GM12878 (cell line): ENCODE data around the gene UAP1L1. TPM values are rescaled to one million over a fixed set of nuclear protein-coding genes. Genes with fewer than 3 reads are reported as not detected.

ENCODE experiments used
- BACH1 ChIP-seq: fragments of 450-650 bp; IDR thresholded peaks from 2 replicates; pipeline ENCODE4 v1.6.1; 2017; ENCODE audit warnings: mild to moderate bottlenecking, borderline replicate concordance
- BRCA1 ChIP-seq: IDR thresholded peaks from 2 replicates; pipeline ENCODE4 v1.6.1; 2011; ENCODE audit warnings: low read depth, low read length, improper control_type of control experiment
- CEBPZ ChIP-seq: fragments of 150-350 bp; IDR thresholded peaks from 2 replicates; pipeline ENCODE4 v1.6.1; 2016; ENCODE audit warnings: low read depth, low read length
- CHD1 ChIP-seq: IDR thresholded peaks from 2 replicates; pipeline ENCODE4 v1.6.1; 2012; ENCODE audit warnings: low read depth, low read length, improper control_type of control experiment
- CHD2 ChIP-seq: IDR thresholded peaks from 2 replicates; pipeline ENCODE4 v1.6.1; 2011; ENCODE audit warnings: low read depth, low read length, improper control_type of control experiment, borderline replicate concordance
- E2F4 ChIP-seq: IDR thresholded peaks from 2 replicates; pipeline ENCODE4 v1.6.1; 2012; ENCODE audit warnings: low read depth, low read length, improper control_type of control experiment
- E2F8 ChIP-seq: fragments of 450-650 bp; IDR thresholded peaks from 2 replicates; pipeline ENCODE4 v1.6.1; 2018; ENCODE audit warnings: mild to moderate bottlenecking, low read depth, moderate library complexity; ENCODE audit not compliant: partially characterized antibody
- E4F1 ChIP-seq: fragments of 450-650 bp; IDR thresholded peaks from 2 replicates; pipeline ENCODE4 v1.6.1; 2018; ENCODE audit warnings: borderline replicate concordance, mild to moderate bottlenecking; ENCODE audit not compliant: partially characterized antibody
- ESRRA ChIP-seq: IDR thresholded peaks from 2 replicates; pipeline ENCODE4 v1.6.1; 2012; ENCODE audit warnings: mild to moderate bottlenecking, low read length, improper control_type of control experiment
- HDGF ChIP-seq: fragments of 450-650 bp; IDR thresholded peaks from 2 replicates; pipeline ENCODE4 v1.6.1; 2016; ENCODE audit warnings: antibody characterized with exemption
- IKZF2 ChIP-seq, 2 experiments: fragments of 450-650 bp; IDR thresholded peaks; 2 replicates each; pipeline ENCODE4 v1.6.1; 2017; ENCODE audit warnings: mild to moderate bottlenecking in 2 of 2, moderate library complexity in 2 of 2
- JUND ChIP-seq: IDR thresholded peaks from 2 replicates; pipeline ENCODE4 v1.6.1; 2012; ENCODE audit warnings: low read depth, mild to moderate bottlenecking, low read length, improper control_type of control experiment, moderate library complexity
- MEF2A ChIP-seq: IDR thresholded peaks from 2 replicates; pipeline ENCODE4 v1.6.1; 2011; ENCODE audit warnings: low read depth, mild to moderate bottlenecking, low read length, moderate library complexity; ENCODE audit not compliant: insufficient read depth
- MTA2 ChIP-seq: fragments of 450-650 bp; IDR thresholded peaks from 2 replicates; pipeline ENCODE4 v1.6.1; 2016; ENCODE audit warnings: low read depth, mild to moderate bottlenecking, moderate library complexity
- POLR2A ChIP-seq: IDR thresholded peaks from 2 replicates; pipeline ENCODE4 v1.6.1; 2011; ENCODE audit warnings: low read depth, mild to moderate bottlenecking, low read length
- RAD51 ChIP-seq: fragments of 450-650 bp; IDR thresholded peaks from 2 replicates; pipeline ENCODE4 v1.6.1; 2016; ENCODE audit warnings: moderate library complexity, mild to moderate bottlenecking, inconsistent platforms
- RBBP5 ChIP-seq: fragments of 200-600 bp; sonication (generic); conservative IDR thresholded peaks from 2 replicates; pipeline ENCODE4 v1.6.1; 2016
- RELA ChIP-seq: fragments of 450-650 bp; IDR thresholded peaks from 2 replicates; pipeline ENCODE4 v1.8.0; 2014; ENCODE audit warnings: borderline replicate concordance; ENCODE audit not compliant: partially characterized antibody
- SPI1 ChIP-seq: IDR thresholded peaks from 2 replicates; pipeline ENCODE4 v1.6.1; 2011; ENCODE audit warnings: low read depth, mild to moderate bottlenecking, low read length, moderate library complexity, borderline replicate concordance; ENCODE audit not compliant: insufficient read depth
- STAT3 ChIP-seq: IDR thresholded peaks from 2 replicates; pipeline ENCODE4 v1.6.1; 2011; ENCODE audit warnings: low read depth, low read length, improper control_type of control experiment
- TBL1XR1 ChIP-seq: IDR thresholded peaks from 2 replicates; pipeline ENCODE4 v1.6.1; 2012; ENCODE audit warnings: low read depth, low read length, improper control_type of control experiment
- YY1 ChIP-seq: IDR thresholded peaks from 2 replicates; pipeline ENCODE4 v1.6.1; 2011; ENCODE audit warnings: low read depth, mild to moderate bottlenecking, low read length
- ZNF622 ChIP-seq: fragments of 450-650 bp; IDR thresholded peaks from 2 replicates; pipeline ENCODE4 v1.6.1; 2017; ENCODE audit warnings: mild to moderate bottlenecking, inconsistent platforms
- polyA plus RNA-seq, 11 experiments: library from polyadenylated mRNA; depleted of rRNA in 4 of 11; unstranded in 6 of 11; stranded (reverse) in 5 of 11; fragments of >200 nt; fragmentation: Nextera tagmentation in 4 of 11; fragmentation: Illumina TruSeq in 1 of 11; extraction: Ambion mirVana in 4 of 11; extraction: Trizol in 1 of 11; gene quantifications; 1 replicate in 1 of 11; 2 replicates in 10 of 11; pipeline versions ENCODE4 v1.2.1 to v1.2.3, GENCODE V29; 2011 to 2016; ENCODE audit warnings: inconsistent platforms in 2 of 11, missing spikeins in 2 of 11, low read depth in 1 of 11
- total RNA-seq, 4 experiments: library from RNA; depleted of rRNA in 3 of 4; stranded (reverse); fragments of >200 nt in 3 of 4; fragmentation: Illumina TruSeq in 1 of 4; extraction: Trizol in 1 of 4; gene quantifications; 2 replicates each; pipeline versions ENCODE4 v1.2.1 to v1.2.3, GENCODE V29; 2013 to 2021

UAP1L1 gene
- total and polyA plus RNA-seq, 10 of the 15 experiments (the other 5 are each of a cell fraction or from before 2014, with no cell fraction given): 0.29 to 15.7 (median 5.8) TPM

GRCh38 chr9:137129456-137130175 lies 52.3 kb downstream of the UAP1L1 start (continued):
- TF ChIP-seq E4F1 (no peak), RBBP5 (no peak), POLR2A (peak; percentile 83), RELA (peak; percentile 52), MEF2A (no peak), E2F8 (no peak), E2F4 (no peak), TBL1XR1 (no peak), CHD2 (0 out of 2 replicates have a peak, but pooled peaks have one; percentile 45), ZNF622 (no peak), BRCA1 (no peak), RAD51 (no peak), HDGF (peak; percentile 66), SPI1 (no peak), JUND (no peak), ESRRA (no peak), BACH1 (peak; percentile 73), YY1 (peak; percentile 93), CEBPZ (no peak), STAT3 (no peak), IKZF2 (IDR thresholded peaks at IDR 0.05) (no peak), MTA2 (no peak), CHD1 (peak; percentile 58; the same call in 1 of the 2 replicates)
